HG02642 (cell line): ENCODE data around the gene TTC6.
"Not testable (repeated sequence)": the region's sequence is repeated elsewhere in the genome, so short reads cannot be mapped to it uniquely, and the experiment has no call there.

Source experiments
- ATAC-seq: cut with Tn5 transposase; IDR thresholded peaks from one replicate; pipeline ENCODE4 v1.9.1; 2021; ENCODE audit warnings: mild to moderate bottlenecking; ENCODE audit not compliant: unreplicated experiment, poor library complexity

TTC6 gene

DNA sequence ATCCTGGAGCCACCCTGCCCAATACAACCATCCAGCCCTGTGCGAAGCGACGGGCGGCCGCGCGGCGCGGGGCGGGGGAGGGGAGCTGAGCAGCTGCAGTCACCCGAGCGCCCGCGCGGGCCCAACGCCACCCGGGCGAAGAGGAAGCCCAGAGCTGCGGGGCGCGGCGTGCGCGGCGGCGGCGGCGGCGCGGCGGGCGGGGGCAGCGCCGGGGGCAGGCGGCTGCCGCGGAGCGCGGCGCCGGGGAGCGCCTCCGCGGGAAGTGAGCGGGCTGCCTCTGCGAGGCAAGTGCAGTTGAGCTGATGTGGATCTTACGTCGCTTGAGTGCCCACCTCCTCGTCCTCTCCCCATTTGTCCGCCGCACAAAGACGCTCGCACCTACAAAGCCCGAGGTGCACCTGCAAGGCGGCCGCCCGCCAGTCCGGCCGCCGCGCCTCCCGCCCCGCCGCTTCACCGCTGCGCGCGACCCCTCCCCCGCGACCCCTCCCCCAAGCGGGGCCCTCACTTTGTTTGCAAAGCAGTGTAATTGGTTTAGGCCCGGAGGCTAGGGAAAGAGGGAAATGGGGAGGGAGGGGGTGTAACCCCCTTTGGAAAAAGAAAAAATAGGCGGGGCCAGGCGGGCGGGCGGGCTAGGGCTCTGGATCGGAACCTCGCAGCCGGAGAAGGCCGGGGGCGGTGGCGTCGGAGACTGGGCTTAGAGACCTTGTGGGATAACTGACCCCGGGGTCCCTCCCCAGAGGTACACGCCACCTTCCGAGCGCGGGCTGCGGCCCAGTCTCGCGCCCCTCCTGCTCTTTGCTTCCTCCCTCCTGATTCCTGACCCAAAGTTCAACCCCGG, at the start of gene TTC6, which contains the start of gene FOXA1:
TSS of gene TTC6 (plus strand) at position 659 of the 838 bp plus-strand sequence. CDS start 26,436 bp downstream, outside the sequence.
TSS of gene FOXA1 (minus strand) at position 279 of the 838 bp plus-strand sequence. CDS start at position 2, 277 bp downstream.
- ATAC-seq = no peak

GRCh38 chr14:37546621-37547447, 48.6 kb upstream of the TTC6 start:
- ATAC-seq = no peak

- ATAC-seq = no peak
Observed at GRCh38 chr14:37550511-37550910, 44.9 kb upstream of the TTC6 start.

GRCh38 chr14:37551119-37551518, 44.3 kb upstream of the TTC6 start:
- ATAC-seq = no peak

DNA sequence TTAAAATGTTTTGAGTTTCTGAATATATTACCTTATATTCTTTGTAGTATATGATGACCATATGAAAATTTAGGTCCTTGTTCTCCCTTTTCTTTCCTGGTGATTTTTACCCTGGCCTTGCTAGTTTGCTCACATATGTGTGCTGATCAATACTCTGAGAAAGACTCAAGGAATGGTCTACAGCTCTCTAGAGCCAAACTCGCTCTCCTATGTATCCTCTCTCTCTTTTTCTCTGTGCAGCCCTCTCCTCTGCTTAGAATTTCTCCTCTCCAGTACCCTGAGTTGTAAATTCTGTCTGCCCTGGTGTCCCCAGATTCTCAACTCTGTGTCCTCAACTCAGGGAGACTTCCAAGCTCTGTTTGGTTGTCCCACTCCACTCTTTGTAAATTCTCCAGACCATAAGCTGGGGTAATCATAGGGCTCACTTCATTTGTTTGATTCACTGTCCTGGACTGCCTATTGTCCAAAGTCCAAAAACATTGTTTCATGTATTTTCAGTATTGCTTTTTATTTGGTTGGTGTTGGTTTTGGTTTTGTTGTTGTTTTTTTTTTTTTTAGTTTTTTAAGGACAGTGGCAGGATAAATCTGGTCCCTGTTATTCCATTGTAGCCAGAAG, 41.4 kb upstream of the TTC6 start:
- no peak for ATAC-seq

DNA sequence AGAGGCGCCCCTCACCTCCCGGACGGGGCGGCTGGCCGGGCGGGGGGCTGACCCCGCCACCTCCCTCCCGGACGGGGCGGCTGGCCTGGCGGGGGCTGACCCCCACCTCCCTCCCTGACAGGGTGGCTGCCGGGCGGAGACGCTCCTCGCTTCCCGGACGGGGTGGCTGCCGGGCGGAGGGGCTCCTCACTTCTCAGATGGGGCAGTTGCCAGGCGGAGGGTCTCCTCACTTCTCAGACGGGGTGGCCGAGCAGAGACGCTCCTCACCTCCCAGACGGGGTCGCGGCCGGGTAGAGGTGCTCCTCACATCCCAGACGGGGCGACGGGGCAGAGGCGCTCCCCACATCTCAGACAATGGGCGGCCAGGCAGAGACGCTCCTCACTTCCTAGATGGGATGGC, 39.8 kb upstream of the TTC6 start:
- ATAC-seq = not testable (repeated sequence)

DNA sequence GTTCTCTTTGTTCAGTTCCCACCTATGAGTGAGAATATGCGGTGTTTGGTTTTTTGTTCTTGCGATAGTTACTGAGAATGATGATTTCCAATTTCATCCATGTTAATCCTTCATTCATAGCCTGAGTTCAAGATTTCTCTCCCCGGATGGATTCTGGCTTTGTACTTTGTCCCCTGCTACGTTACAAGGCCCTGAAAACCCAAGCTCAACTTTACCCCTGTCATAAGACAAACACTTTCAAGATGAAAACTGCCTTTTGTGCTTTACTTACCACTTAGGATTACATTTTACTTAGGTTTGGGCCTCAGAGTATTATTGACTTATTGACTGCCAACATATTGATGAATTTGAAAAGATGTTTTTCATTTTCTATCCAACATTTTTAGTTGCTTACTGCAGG, 36.7 kb upstream of the TTC6 start:
- no peak for ATAC-seq

- no peak for ATAC-seq
Observed at GRCh38 chr14:37559386-37559785, 36.0 kb upstream of the TTC6 start.

DNA sequence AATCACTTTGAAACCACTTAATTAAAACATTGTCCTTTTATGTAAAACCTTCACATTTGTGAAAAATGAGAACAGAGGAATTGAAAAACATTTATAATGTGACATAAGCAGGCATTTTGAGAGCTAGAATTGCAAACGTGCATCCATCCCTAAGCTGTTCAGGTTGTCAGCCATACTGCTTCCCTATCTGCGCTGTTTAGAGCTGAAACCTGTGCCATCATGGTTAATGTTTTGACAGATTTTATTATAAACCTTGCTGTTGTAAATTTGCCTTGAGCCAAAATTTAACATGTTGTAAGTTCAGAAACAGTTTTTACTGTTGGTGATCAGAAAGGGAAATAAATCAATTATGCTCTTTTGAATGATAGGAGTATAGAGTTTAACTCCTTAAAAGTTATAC, 32.2 kb upstream of the TTC6 start:
- no peak for ATAC-seq

DNA sequence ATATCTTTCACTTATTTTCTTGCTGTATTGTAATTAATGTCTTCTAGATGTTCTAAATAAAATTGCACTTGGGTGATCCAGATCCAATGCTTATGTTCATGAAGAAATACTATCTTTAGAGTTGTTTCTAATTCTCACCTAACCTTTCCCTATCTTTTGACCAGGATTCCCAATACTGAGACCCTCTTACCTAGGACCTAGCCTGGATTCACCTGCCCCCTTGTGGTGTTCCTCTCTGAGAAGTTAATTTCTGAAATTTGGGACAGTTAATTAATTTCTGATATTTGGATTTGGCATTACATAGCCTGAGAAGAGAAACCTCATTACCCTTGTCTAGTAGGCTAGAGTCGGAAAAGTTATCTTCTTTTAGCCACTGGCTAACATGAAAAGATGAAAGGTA, 29.9 kb upstream of the TTC6 start:
- ATAC-seq = no peak

GRCh38 chr14:37566811-37567371, 28.5 kb upstream of the TTC6 start:
- ATAC-seq = no peak

DNA sequence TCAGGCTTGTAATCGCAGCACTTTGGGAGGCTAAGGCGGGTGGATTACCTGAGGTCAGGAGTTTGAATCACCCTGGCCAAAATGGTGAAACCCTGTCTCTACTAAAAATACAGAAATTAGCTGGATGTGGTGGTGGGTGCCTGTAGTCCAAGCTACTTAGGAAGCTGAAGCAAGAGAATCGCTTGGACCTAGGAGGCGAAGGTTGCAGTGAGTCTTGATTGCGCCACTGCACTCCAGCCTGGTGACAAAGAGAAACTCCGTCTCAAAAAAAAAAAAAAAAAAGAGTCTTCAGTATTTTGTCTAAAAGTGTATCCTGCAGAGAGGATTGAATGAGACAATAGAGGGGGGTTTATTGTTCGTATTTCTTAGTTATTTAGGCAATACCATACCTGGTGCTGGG, 25.7 kb upstream of the TTC6 start:
- ATAC-seq = no peak

- no peak for ATAC-seq
Observed at GRCh38 chr14:37571391-37571790, 24.0 kb upstream of the TTC6 start.

DNA sequence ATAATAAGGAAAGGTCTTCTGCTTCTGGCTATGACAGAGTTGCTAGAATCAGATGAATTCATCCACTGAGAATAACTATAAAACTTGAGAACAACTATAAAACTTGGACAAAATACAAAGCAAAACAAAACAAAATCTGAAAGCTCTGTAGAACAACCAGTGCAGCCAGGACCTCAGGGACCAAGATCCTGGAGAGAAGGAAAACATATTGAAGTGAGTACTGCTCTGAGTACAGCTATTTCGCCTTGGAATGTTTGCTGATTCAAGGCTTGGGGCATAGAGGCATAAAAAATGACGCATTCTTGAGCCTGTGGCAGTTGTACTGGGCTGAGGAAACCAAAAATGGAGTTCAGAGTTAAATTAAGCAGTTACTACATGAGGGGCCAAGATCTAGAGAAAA, 22.1 kb upstream of the TTC6 start:
- no peak for ATAC-seq

DNA sequence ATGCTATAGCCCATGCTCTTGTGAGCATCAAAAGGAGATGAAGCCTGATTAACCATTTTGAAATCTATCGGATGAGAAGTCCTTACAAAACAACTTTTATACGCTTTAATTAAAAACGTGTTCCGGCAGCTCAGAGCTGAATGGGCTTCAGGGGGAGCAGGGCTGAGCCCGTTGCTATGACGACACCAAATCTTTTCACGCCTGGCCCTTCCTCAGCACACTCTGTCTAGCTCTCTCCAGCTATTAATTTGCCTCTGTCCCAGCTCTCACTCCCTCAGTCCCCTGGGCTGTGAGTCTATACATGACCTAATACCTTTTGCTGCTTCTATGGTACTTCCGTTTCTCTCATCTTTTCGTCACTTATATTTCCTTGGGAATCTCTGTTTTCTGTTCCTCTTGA, 16.2 kb upstream of the TTC6 start:
- no peak for ATAC-seq

DNA sequence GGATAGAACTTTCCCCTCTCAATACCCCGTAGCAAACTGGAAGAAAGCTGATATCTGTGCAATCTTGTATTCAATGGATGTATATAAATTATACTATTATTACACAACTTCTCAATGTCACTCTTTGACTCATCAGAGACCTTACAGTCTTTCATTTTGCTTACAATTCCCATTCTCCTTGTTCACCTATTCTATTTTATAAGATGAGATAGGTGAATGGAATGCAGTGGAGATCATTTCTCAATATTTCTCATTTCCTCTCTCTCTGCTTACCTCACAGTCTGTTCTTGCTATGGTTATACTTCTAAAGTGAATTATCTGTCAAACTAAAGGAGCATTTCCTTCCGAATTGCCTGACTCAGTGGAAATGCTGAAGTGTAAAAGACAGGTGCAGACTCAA, 15.3 kb upstream of the TTC6 start:
- ATAC-seq = no peak

DNA sequence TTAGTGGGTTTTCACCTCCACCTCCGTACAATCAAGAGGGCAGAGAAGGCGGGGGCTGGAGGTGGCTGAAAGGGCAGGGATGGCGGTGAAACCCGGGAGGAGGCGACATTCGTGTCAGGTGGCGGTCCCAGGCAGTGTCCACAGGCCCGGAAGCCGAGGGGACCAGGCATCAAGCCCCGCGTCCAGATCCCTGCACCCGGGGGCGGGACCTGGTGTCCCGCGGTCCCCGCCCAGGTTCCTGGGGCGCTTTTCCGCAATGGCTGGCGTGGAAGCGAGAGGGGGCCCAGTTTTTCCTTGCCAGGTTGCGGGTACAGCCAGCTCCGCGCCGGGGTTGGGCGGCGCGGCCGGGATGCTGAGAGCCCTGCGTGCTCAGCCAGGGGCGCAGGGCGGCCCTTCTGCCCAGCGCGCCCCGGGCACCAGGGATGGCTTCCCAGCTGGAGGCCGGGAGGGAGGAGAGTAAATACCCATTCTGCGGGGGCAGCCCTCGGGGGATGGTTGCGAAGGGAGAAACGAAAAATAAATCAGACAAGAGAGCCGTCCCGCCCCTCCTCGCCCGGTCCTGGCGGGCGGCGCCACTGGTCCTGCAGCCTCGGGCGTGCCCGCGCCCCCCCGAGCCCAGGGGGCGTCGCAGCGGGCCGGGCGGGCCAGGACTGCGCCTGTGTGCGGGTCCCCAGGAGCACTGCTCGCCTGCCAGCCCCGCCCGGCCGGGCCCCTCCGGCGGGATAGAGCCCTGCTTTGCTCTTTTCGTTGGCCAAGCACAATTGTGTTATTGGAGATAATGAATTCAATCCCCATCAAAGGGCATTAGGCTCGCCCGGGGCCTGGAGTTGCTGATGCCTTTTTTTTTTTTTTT, 11.8 kb upstream of the TTC6 start:
- no peak for ATAC-seq

- no peak for ATAC-seq
Observed at GRCh38 chr14:37584211-37585100, 11.0 kb upstream of the TTC6 start.

DNA sequence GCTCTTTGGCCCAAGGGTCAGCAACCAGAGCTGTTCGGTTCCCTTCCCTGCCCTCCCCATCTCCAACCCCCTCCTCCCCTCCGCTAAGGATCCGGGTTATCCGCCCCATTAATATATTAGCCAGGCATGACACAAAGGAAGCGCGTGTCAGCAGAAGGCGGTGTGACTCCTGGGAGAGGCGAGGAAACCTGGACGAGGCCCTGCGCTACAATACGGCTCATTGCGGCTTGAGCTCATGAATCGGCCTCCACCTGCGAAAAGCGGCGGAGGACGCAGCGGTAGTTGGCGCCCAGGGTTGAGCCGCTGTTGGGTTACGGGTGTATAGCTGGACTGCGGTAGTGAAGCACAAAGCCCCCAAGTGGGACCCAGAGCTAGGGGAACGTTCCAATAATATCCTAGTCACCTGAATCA, 10.3 kb upstream of the TTC6 start:
- ATAC-seq = no peak
